T-helper 17 cell (primary cell): ENCODE measurements around the gene MXD4. TPM values are rescaled to one million over a fixed set of nuclear protein-coding genes. Genes with fewer than 3 reads are reported as not detected.
"Not testable (repeated sequence)": the region's sequence is repeated elsewhere in the genome, so short reads cannot be mapped to it uniquely, and the experiment has no call there.

ENCODE experiments used
- ATAC-seq: fragments of 150-1000 bp; cut with Tn5 transposase; 2 replicates; pipeline ENCODE4 v1.10.0; 2021; ENCODE audit warnings: mild to moderate bottlenecking, moderate library complexity
- DNase-seq, 3 donors: peaks; one replicate each; pipeline versions ENCODE4 v3.0.0 to v3.0.0-alpha.2; 2020 to 2021
- H3K9me3 ChIP-seq: one replicate; pipeline ENCODE4 v1.7.0; 2013; ENCODE audit warnings: low read length, mild to moderate bottlenecking; ENCODE audit not compliant: control insufficient read depth, poor library complexity, severe bottlenecking
- H3K27ac Mint-ChIP-seq: one replicate; pipeline ENCODE4 v1.8.0; 2022; ENCODE audit warnings: mild to moderate bottlenecking, moderate library complexity, mixed read lengths
- H3K27me3 Mint-ChIP-seq: one replicate; pipeline ENCODE4 v1.8.0; 2022; ENCODE audit warnings: mixed read lengths
- H3K36me3 Mint-ChIP-seq: one replicate; pipeline ENCODE4 v1.8.0; 2022; ENCODE audit warnings: low read depth, mixed read lengths
- H3K4me1 Mint-ChIP-seq: one replicate; pipeline ENCODE4 v1.8.0; 2022; ENCODE audit warnings: mild to moderate bottlenecking, mixed read lengths
- H3K4me3 Mint-ChIP-seq: one replicate; pipeline ENCODE4 v1.8.0; 2022; ENCODE audit warnings: mild to moderate bottlenecking, moderate library complexity, mixed read lengths
- total RNA-seq, 4 donors: library from RNA in 2 of 4; stranded (reverse) in 2 of 4; gene quantifications; one replicate each; pipeline ENCODE4 v1.2.3 and lab custom pipeline; 2022 to 2026

Gene MXD4
- total RNA-seq, 2 donors from 2014 or later, result 81.4 to 100 TPM

DNA sequence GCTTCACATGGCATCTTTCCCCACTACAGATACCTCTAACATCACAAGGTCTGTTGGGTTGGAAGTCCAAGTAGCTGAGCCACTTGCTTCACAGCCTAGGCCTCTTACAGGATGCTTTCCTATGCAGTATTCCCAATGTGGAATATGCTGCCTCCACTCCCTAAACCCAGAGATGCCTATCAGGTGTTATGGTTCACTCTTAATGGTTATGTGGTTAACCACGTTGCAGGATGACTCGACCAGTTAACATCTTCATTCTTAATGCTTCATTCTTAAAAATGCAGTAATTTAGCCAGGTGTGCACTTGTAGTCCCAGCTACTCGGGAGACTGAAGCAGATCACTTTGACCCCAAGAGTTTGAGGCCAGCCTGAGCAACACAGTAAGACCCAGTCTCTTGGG is 44.2 kb downstream of the MXD4 start:
- DNase-seq, result no peak
- no peak overlapping the region for H3K27ac Mint-ChIP-seq
- H3K9me3 ChIP-seq, result no peaks in the 10 kb centered on the region
- peaks cover 10% of the 10 kb centered on the region for H3K4me1 Mint-ChIP-seq
- no peak for ATAC-seq
- H3K36me3 Mint-ChIP-seq, result no peaks in the 10 kb centered on the region
- no peak overlapping the region for H3K4me3 Mint-ChIP-seq
- H3K27me3 Mint-ChIP-seq, result no peaks in the 10 kb centered on the region

DNA sequence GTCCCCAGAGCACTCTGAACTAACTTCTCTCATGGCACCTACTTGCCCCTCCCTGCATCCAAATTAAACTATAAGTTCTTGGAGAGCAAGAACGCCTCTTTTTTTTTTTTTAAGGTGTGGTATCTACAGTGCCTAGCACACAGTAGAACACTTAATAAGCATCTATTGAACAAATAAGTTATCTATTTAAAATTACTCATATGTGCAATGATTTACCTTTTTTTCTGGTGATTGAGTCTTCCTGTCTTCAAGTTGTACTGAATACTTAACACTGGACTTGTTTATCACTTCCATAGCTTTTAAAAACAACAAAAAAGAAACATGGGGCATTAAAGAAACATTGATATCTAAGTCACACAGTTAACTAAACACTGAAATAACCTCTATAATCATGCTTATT is 49.1 kb downstream of the MXD4 start:
- H3K9me3 ChIP-seq, result no peaks in the 10 kb centered on the region
- H3K4me1 Mint-ChIP-seq, result peaks cover 3% of the 10 kb centered on the region
- H3K4me3 Mint-ChIP-seq, result no peak overlapping the region
- DNase-seq (no peak), ATAC-seq (no peak)
- no peak overlapping the region for H3K27ac Mint-ChIP-seq
- H3K27me3 Mint-ChIP-seq, result no peaks in the 10 kb centered on the region
- H3K36me3 Mint-ChIP-seq, result no peaks in the 10 kb centered on the region

DNA sequence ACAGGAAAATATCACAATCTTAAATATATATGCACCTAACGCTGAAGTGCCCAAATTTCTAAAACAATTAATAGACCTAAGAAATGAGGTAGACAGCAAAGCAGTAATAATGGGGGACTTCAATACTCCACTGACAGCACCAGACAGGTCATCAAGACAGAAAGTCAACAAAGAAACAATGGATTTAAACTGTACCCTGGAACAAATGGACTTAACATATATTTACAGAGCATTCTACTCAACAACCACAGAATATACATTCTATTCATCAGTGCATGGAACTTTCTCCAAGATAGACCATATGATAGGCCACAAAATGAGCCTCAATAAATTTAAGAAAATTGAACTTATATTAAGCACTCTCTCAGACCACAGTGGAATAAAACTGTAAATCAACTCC is 59.1 kb downstream of the MXD4 start:
- H3K36me3 Mint-ChIP-seq, H3K4me3 Mint-ChIP-seq, ATAC-seq, DNase-seq, H3K27ac Mint-ChIP-seq, H3K4me1 Mint-ChIP-seq, H3K9me3 ChIP-seq, H3K27me3 Mint-ChIP-seq: not testable (repeated sequence)

Other genes starting within 250 kb of the MXD4 start
- not detected for gene NAT8L, start 202.8 kb downstream of the MXD4 start, total RNA-seq
- gene HAUS3, start 20.0 kb downstream of the MXD4 start, total RNA-seq, result 10 to 100 TPM; 78.5 to 94.5 TPM
- 1 to 10 TPM; 2.8 to 3.9 TPM for gene POLN, start 20.0 kb downstream of the MXD4 start, total RNA-seq
- gene ZFYVE28, start 156.5 kb upstream of the MXD4 start, total RNA-seq, result 10 to 100 TPM; 49.4 to 63.6 TPM
- gene CFAP99, start 156.8 kb upstream of the MXD4 start, total RNA-seq, result under 1 TPM; 0.32 to 0.63 TPM
- 100 to 1,000 TPM; 102 to 117 TPM for gene RNF4, start 207.0 kb upstream of the MXD4 start, total RNA-seq